ENCODE results near the gene TXK.

- TF ChIP-seq CTCF (IDR thresholded peaks at IDR 0.05) (no peak), POLR2AphosphoS5 (IDR thresholded peaks at IDR 0.05) (no peak)
Measured at GRCh38 chr4:48167538-48168263, 33.7 kb upstream of the TXK start.
